Measurements from ENCODE around the gene SUN2. TPM values are rescaled to one million over a fixed set of nuclear protein-coding genes. Genes with fewer than 3 reads are reported as not detected.

Gene SUN2
- total and polyA plus RNA-seq, 9 of the 15 experiments (the other 6 are each of a cell fraction or from before 2014, with no cell fraction given): 0.11 to 42.6 (median 16.7) TPM

- Histone ChIP-seq H3K9me1 (ENCODE audit: control insufficient read depth, insufficient read depth, low read length) (no peaks in the 10 kb centered on the region), H3K4me3 (peak overlapping the region; percentile 62), H2AFZ (ENCODE audit: low read depth, low read length) (no peak overlapping the region), H3K9ac (ENCODE audit: insufficient read depth in 1 of 2, low read depth in 2 of 2, low read length in 2 of 2) (peak overlapping the region; percentile 90 to 97; a peak in 3 of 4 replicates), H3K27ac (ENCODE audit: extremely low read depth, low read depth, low read length) (peak overlapping the region; percentile 86; the same call in 2 of the 3 replicates), H3K4me2 (ENCODE audit: insufficient read depth, low read length) (peak overlapping the region; percentile 87), H3K79me2 (ENCODE audit: control insufficient read depth, insufficient read depth, low read length) (peaks cover 23% of the 10 kb centered on the region), H3K4me1 (replicated peaks in 1 of 2; ENCODE audit: control insufficient read depth in 2 of 2, insufficient read depth in 2 of 2, low read length in 2 of 2) (peaks cover 4 to 37% of the 10 kb centered on the region in 2 experiments; a peak in 4 of 5 replicates), H3K27me3 (ENCODE audit: control insufficient read depth in 2 of 2, insufficient read depth in 2 of 2, low read length in 2 of 2) (no peaks in the 10 kb centered on the region), H4K20me1 (replicated peaks; ENCODE audit: control insufficient read depth, insufficient read depth, low read length) (no peaks in the 10 kb centered on the region; the same call in 1 of the 2 replicates), H3K36me3 (ENCODE audit: control insufficient read depth, insufficient read depth, low read length) (peaks cover 33% of the 10 kb centered on the region; the same call in 1 of the 3 replicates), H3K9me3 (replicated peaks; ENCODE audit: control insufficient read depth, insufficient read depth, low read depth, low read length) (no peaks in the 10 kb centered on the region)
- POLR2A ChIA-PET: interaction anchor here (0.8 kb wide), 2 partner anchors 17 to 31 kb away, joined by 3 to 4 read pairs; no protein-coding TSS in a partner anchor
- intact Hi-C loops (cut with micrococcal nuclease): no loop called here
- DNase-seq (ENCODE audit: extremely low read depth in 1 of 4, low spot score in 3 of 4) (peak in 1 of 4 experiments; percentile 21), FAIRE-seq (no peak), ATAC-seq (no peak)
- TF ChIP-seq GTF2E2 (tag; IDR thresholded peaks at IDR 0.05) (no peak), ZNF3 (CRISPR knock-in tag; IDR thresholded peaks at IDR 0.05) (no peak), ZNF12 (CRISPR knock-in tag; IDR thresholded peaks at IDR 0.05) (no peak), SNIP1 (IDR thresholded peaks at IDR 0.05; ENCODE audit: low read depth) (no peak), SAP30 (IDR thresholded peaks at IDR 0.05; ENCODE audit: borderline replicate concordance, insufficient read depth, low read depth, low read length, poor library complexity, severe bottlenecking) (no peak), ZNF140 (CRISPR knock-in tag; IDR thresholded peaks at IDR 0.05) (no peak), HDAC1 (IDR thresholded peaks at IDR 0.05) (no peak), PHF21A (IDR thresholded peaks at IDR 0.05; ENCODE audit: borderline replicate concordance, low read depth) (no peak)
- TF ChIP-seq, protein P1, sequence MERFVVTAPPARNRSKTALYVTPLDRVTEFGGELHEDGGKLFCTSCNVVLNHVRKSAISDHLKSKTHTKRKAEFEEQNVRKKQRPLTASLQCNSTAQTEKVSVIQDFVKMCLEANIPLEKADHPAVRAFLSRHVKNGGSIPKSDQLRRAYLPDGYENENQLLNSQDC (CRISPR knock-in tag; IDR thresholded peaks at IDR 0.05): no peak
- CTCF ChIA-PET (ENCODE audit: low intra/inter-chr PET ratio): no interaction called here
- in situ Hi-C loops (cut with MboI): no loop called here
- WGBS (ENCODE audit: insufficient coverage, low coverage, missing lambda C conversion rate): 7% methylated on average over 8 of the region's 12 CpGs
- BruUV-seq (replicated peaks): no TSS peak
Measured at GRCh38 chr22:38754751-38755154, 1.0 kb downstream of the SUN2 start.
